Panc1 (cell line): Measurements from ENCODE around the gene TCTN1. TPM values are rescaled to one million over a fixed set of nuclear protein-coding genes. Genes with fewer than 3 reads are reported as not detected.

Source experiments
- ATAC-seq: fragments of 200-7000 bp; cut with Tn5 transposase; 2 replicates; pipeline ENCODE4 v1.9.1; 2020; ENCODE audit warnings: mild to moderate bottlenecking, moderate library complexity
- BruUV-seq: library from RNA; stranded (reverse); fragments of 400-500 nt; replicated peaks from 2 replicates; lab custom pipeline; 2021; lab: Mats Ljungman, UMichigan
- CTCF ChIA-PET: fragments of 300-600 bp; sonication (Branson Sonifier 250); formaldehyde crosslinking; loops from one replicate; lab custom pipeline; 2022; ENCODE audit warnings: antibody characterized with exemption; lab: Charles Lee
- POLR2A ChIA-PET: fragments of 300-600 bp; sonication (Branson Sonifier 250); formaldehyde crosslinking; loops from one replicate; lab custom pipeline; 2022; ENCODE audit warnings: antibody characterized with exemption; lab: Charles Lee
- DNase-seq: peaks from one replicate; pipeline ENCODE4 v3.0.0-alpha.2; 2010; ENCODE audit warnings: low read depth, low spot score
- H3K27ac ChIP-seq: 2 replicates; pipeline ENCODE4 v1.5.1; 2011; ENCODE audit warnings: mild to moderate bottlenecking, low read length, inconsistent platforms
- H3K27me3 ChIP-seq: fragments of 200-500 bp; sonication (Bioruptor generic); 2 replicates; pipeline ENCODE4 v1.6.0; 2014; ENCODE audit warnings: low read length, inconsistent platforms; ENCODE audit not compliant: control insufficient read depth, insufficient read depth
- H3K36me3 ChIP-seq: fragments of 200-500 bp; sonication (Bioruptor generic); 2 replicates; pipeline ENCODE4 v1.5.1; 2014; ENCODE audit warnings: inconsistent platforms, mild to moderate bottlenecking, low read length, moderate library complexity; ENCODE audit not compliant: control insufficient read depth, insufficient read depth
- H3K4me1 ChIP-seq: 2 replicates; pipeline ENCODE4 v1.5.1; 2011; ENCODE audit warnings: inconsistent platforms, mild to moderate bottlenecking, low read length, moderate library complexity; ENCODE audit not compliant: control insufficient read depth, insufficient read depth
- H3K4me3 ChIP-seq, 2 experiments: 2 replicates each; pipeline ENCODE4 v1.5.1; 2011 to 2012; ENCODE audit warnings: low read depth in 2 of 2, low read length in 2 of 2, mild to moderate bottlenecking in 2 of 2, inconsistent platforms in 1 of 2, moderate library complexity in 1 of 2
- H3K9me3 ChIP-seq: fragments of 200-500 bp; sonication (Bioruptor generic); 2 replicates; pipeline ENCODE4 v1.5.1; 2014; ENCODE audit warnings: low read depth, mild to moderate bottlenecking, inconsistent platforms, low read length, moderate library complexity; ENCODE audit not compliant: control insufficient read depth, insufficient read depth
- CTCF ChIP-seq: fragments of 450-650 bp; IDR thresholded peaks from 2 replicates; pipeline ENCODE4 v1.5.1; 2017; ENCODE audit warnings: mild to moderate bottlenecking
- POLR2AphosphoS5 ChIP-seq: IDR thresholded peaks from 2 replicates; pipeline ENCODE4 v1.6.1; 2012; ENCODE audit warnings: mild to moderate bottlenecking, low read depth, low read length, moderate library complexity
- REST ChIP-seq, 2 experiments: IDR thresholded peaks; 2 replicates each; pipeline ENCODE4 v1.6.1; 2011 to 2012; ENCODE audit warnings: low read depth in 2 of 2, control low read depth in 1 of 2, low read length in 1 of 2, mild to moderate bottlenecking in 1 of 2, moderate library complexity in 1 of 2; ENCODE audit not compliant: insufficient read depth in 1 of 2
- SIN3A ChIP-seq: IDR thresholded peaks from 2 replicates; pipeline ENCODE4 v1.6.1; 2012; ENCODE audit warnings: low read depth, mild to moderate bottlenecking, low read length, moderate library complexity, borderline replicate concordance; ENCODE audit not compliant: insufficient read depth
- TCF7L2 ChIP-seq: IDR thresholded peaks from 2 replicates; pipeline ENCODE4 v1.6.1; 2011; ENCODE audit warnings: mild to moderate bottlenecking, low read depth, low read length, inconsistent platforms
- in situ Hi-C: cut with HindIII; loops from 2 replicates; pipeline ENCODE4 v1.10.0; 2016; ENCODE audit warnings: low sequenced_read_pairs, low pct_unique_long_range_greater_than_20kb
- intact Hi-C: fragments of 100-400 bp; cut with micrococcal nuclease; formaldehyde crosslinking; loops from one replicate; pipeline ENCODE4 v1.10.0; 2022; ENCODE audit not compliant: unreplicated experiment
- total RNA-seq: library from RNA; stranded (reverse); gene quantifications from one replicate; pipeline ENCODE4 v1.2.1, GENCODE V29; 2021; ENCODE audit not compliant: unreplicated experiment

TCTN1 gene
- total RNA-seq, 1 experiment from 2014 or later: 28.5 TPM

- intact Hi-C loops (no loop called here), in situ Hi-C loops (no loop called here)
- no peaks in the 10 kb centered on the region for H3K9me3 ChIP-seq
- H3K36me3 ChIP-seq: no peaks in the 10 kb centered on the region
- no peak for TF ChIP-seq TCF7L2
- TF ChIP-seq REST (IDR thresholded peaks at IDR 0.05; ENCODE audit: insufficient read depth in 1 of 2, low read depth in 2 of 2, low read length in 1 of 2): no peak
- TF ChIP-seq CTCF: no peak
- no peak for TF ChIP-seq SIN3A
- TF ChIP-seq POLR2AphosphoS5: no peak
- CTCF ChIA-PET: no interaction called here
- no peak overlapping the region for H3K27ac ChIP-seq
- ATAC-seq (no peak), DNase-seq (no peak)
- no peaks in the 10 kb centered on the region for H3K27me3 ChIP-seq
- POLR2A ChIA-PET: no interaction called here
- BruUV-seq: no TSS peak
- H3K4me3 ChIP-seq: no peak overlapping the region
- H3K4me1 ChIP-seq: no peaks in the 10 kb centered on the region
Observed at GRCh38 chr12:110657747-110658146, 43.8 kb downstream of the TCTN1 start.

GRCh38 chr12:110658242-110658641 lies 44.3 kb downstream of the TCTN1 start:
- no peaks in the 10 kb centered on the region for H3K9me3 ChIP-seq
- ChIA-PET CTCF (no interaction called here), POLR2A (no interaction called here)
- no peak for TF ChIP-seq POLR2AphosphoS5
- TF ChIP-seq TCF7L2: no peak
- TF ChIP-seq CTCF: no peak
- TF ChIP-seq REST (IDR thresholded peaks at IDR 0.05; ENCODE audit: insufficient read depth in 1 of 2, low read depth in 2 of 2, low read length in 1 of 2): no peak
- no peak for TF ChIP-seq SIN3A
- H3K4me1 ChIP-seq: no peaks in the 10 kb centered on the region
- intact Hi-C loops: no loop called here
- BruUV-seq: no TSS peak
- in situ Hi-C loops: no loop called here
- ATAC-seq (no peak), DNase-seq (no peak)
- no peaks in the 10 kb centered on the region for H3K36me3 ChIP-seq
- no peak overlapping the region for H3K27ac ChIP-seq
- H3K27me3 ChIP-seq: no peaks in the 10 kb centered on the region
- no peak overlapping the region for H3K4me3 ChIP-seq
